Heart right ventricle (tissue), 16 donors: Measurements from ENCODE around the gene MYH11. TPM values are rescaled to one million over a fixed set of nuclear protein-coding genes. Genes with fewer than 3 reads are reported as not detected.

ENCODE experiments used
- ATAC-seq, 8 donors: fragments of 200-7000 bp; cut with Tn5 transposase; one replicate each; pipeline ENCODE4 v1.9.1; 2020; ENCODE audit warnings: mild to moderate bottlenecking in 8 of 8, moderate library complexity in 8 of 8, moderate number of reproducible peaks in 1 of 8
- DNase-seq, 2 donors: peaks; one replicate each; pipeline ENCODE4 v3.0.0-alpha.2; 2020
- H3K27ac ChIP-seq, 10 donors: fragments of 200-600 bp; sonication (generic) in 2 of 10; one replicate each; pipeline versions ENCODE4 v1.5.0 to v1.8.0; 2020 to 2022; ENCODE audit warnings: mild to moderate bottlenecking in 3 of 10
- H3K27me3 ChIP-seq, 7 donors: fragments of 200-600 bp; one replicate each; pipeline ENCODE4 v1.8.0; 2021 to 2022; ENCODE audit warnings: mild to moderate bottlenecking in 2 of 7
- H3K36me3 ChIP-seq, 9 donors: fragments of 200-600 bp; sonication (generic) in 1 of 9; one replicate each; pipeline versions ENCODE4 v1.5.0 to v1.8.0; 2020 to 2022; ENCODE audit warnings: mild to moderate bottlenecking in 2 of 9
- H3K4me1 ChIP-seq, 9 donors: fragments of 200-600 bp; sonication (generic) in 1 of 9; one replicate each; pipeline versions ENCODE4 v1.5.0 to v1.8.0; 2020 to 2022; ENCODE audit warnings: mild to moderate bottlenecking in 4 of 9
- H3K4me3 ChIP-seq, 10 donors: fragments of 200-600 bp; sonication (generic) in 2 of 10; one replicate each; pipeline versions ENCODE4 v1.5.0 to v1.8.0; 2020 to 2022; ENCODE audit warnings: mild to moderate bottlenecking in 7 of 10, moderate library complexity in 2 of 10
- H3K9me3 ChIP-seq, 11 donors: fragments of 200-600 bp in 10 of 11; sonication (generic) in 2 of 11; one replicate each; pipeline versions ENCODE4 v1.5.0 to v1.8.0; 2013 to 2022; ENCODE audit warnings: mild to moderate bottlenecking in 2 of 11, control low read depth in 1 of 11, moderate library complexity in 1 of 11
- WGBS, 2 donors: extraction: QIAGEN DNeasy Blood & Tissue Kit; methylation state at CpG; one replicate each; pipeline ENCODE4 v1.1.7; 2013; ENCODE audit warnings: inconsistent platforms in 1 of 2; 5-methylcytosine and 5-hydroxymethylcytosine counted together
- intact Hi-C, 10 donors: fragments of 100-400 bp; cut with DNase I; formaldehyde crosslinking; loops; one replicate each; pipeline versions ENCODE4 v1.11.1 to v1.14.2; 2022
- polyA plus RNA-seq, 2 donors: library from polyadenylated mRNA; stranded (reverse); fragments of 200-250 nt; gene quantifications; one replicate each; pipeline ENCODE4 v1.2.3, GENCODE V29; 2013
- total RNA-seq, 10 donors: library from RNA; stranded (reverse); fragmentation: NEBNext Ultra II Directional in 3 of 10; extraction: Animal tissue kit (Norgen Biotek cat#: 25700) in 3 of 10; gene quantifications; one replicate each; pipeline versions ENCODE4 v1.2.1 to v1.2.4, GENCODE V29; 2021 to 2023
- TF ChIP-seq, protein P1 (sequence below), 9 donors: fragments of 200-600 bp; sonication (generic) in 2 of 9; IDR thresholded peaks; one replicate each; pipeline versions ENCODE4 v1.5.0 to v1.8.0; 2021 to 2022; ENCODE audit warnings: antibody characterized with exemption in 9 of 9, mild to moderate bottlenecking in 5 of 9, moderate library complexity in 1 of 9
- donor health status: Arrhythmogenic right ventricular cardiomyopathy.
- donor health status: ischemic (EF 13 %, LVEDD 7.1; RV severe dilation, severe dysfunction).
- donor health status: healthy with polysubstance abuse.
- donor health status: DM: no; HTN: yes; CAD: no.
- donor health status: DM: no; HTN: no; CAD: no.
- donor health status: ischemic (EF 25% LVEDD 6.9; RV normal size, moderate dysfunction).
- donor health status: ischemic (EF 25% LVEDD 5.7; RV mildly dilated, moderate dysfunction).
- donor health status: healthy.
- donor health status: DM: yes; HTN: yes; CAD: no.
- donor health status: Ischemic cardiomyopathy.
- donor health status: ischemic (EF 35%, LVEDD 5.7; RV mildly dilated, moderate dysfunction).
- donor health status: nonischemic (EF 11% LVEDD 7.7; RV severe dilation, severe dysfunction).
- donor health status: DM: yes; HTN: yes; CAD: no.
- donor health status: PGD.
- donor health status: ischemic (EF 29% LVEDD 5.4; RV normal size, mild dysfunction).
- donor health status: nonischemic (EF 23%, LVEDD 6.1; RV moderate dilation, normal function).

Gene MYH11
- total and polyA plus RNA-seq, 12 donors, result 9.8 to 46.7 (median 23.5) TPM

DNA sequence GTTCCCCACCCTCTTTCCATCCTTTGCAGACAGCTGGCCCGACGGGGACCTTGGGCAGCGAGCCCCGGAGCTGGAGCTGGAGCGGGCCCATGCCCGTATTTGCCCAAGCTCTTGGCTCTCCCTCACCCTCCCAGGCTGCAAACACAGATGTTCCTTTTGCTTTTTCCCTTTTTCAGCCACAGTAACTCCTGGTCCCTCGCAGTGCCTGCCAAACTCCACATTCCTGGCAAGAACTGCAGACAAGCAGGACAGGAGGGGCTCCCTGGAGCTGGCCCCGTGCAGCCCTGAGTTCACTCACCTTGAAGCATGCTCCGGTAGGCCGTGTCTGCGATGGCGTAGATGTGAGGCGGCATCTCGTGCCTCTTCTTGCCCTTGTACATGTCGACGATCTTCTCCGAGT, 33.9 kb downstream of the MYH11 start:
- H3K27me3 ChIP-seq, result peaks cover 0 to 33% (median 0%) of the 10 kb centered on the region in 7 donors
- H3K4me3 ChIP-seq, result no peak overlapping the region
- no peaks in the 10 kb centered on the region for H3K9me3 ChIP-seq
- no peaks in the 10 kb centered on the region for H3K4me1 ChIP-seq
- H3K36me3 ChIP-seq, result no peaks in the 10 kb centered on the region
- TF ChIP-seq, protein P1, sequence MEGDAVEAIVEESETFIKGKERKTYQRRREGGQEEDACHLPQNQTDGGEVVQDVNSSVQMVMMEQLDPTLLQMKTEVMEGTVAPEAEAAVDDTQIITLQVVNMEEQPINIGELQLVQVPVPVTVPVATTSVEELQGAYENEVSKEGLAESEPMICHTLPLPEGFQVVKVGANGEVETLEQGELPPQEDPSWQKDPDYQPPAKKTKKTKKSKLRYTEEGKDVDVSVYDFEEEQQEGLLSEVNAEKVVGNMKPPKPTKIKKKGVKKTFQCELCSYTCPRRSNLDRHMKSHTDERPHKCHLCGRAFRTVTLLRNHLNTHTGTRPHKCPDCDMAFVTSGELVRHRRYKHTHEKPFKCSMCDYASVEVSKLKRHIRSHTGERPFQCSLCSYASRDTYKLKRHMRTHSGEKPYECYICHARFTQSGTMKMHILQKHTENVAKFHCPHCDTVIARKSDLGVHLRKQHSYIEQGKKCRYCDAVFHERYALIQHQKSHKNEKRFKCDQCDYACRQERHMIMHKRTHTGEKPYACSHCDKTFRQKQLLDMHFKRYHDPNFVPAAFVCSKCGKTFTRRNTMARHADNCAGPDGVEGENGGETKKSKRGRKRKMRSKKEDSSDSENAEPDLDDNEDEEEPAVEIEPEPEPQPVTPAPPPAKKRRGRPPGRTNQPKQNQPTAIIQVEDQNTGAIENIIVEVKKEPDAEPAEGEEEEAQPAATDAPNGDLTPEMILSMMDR (IDR thresholded peaks at IDR 0.05), result no peak
- intact Hi-C loops, result loop anchor here in 7 of 10 donors (2.0 to 10.0 kb wide), 5 partner anchors 46 to 58 kb away; no protein-coding TSS in a partner anchor
- ATAC-seq, result peak in 2 of 8 donors; percentile 24 to 28
- 73 to 77% methylated on average over 17 of the region's 17 CpGs for WGBS, 2 donors
- no peak for DNase-seq
- H3K27ac ChIP-seq, result no peak overlapping the region

DNA sequence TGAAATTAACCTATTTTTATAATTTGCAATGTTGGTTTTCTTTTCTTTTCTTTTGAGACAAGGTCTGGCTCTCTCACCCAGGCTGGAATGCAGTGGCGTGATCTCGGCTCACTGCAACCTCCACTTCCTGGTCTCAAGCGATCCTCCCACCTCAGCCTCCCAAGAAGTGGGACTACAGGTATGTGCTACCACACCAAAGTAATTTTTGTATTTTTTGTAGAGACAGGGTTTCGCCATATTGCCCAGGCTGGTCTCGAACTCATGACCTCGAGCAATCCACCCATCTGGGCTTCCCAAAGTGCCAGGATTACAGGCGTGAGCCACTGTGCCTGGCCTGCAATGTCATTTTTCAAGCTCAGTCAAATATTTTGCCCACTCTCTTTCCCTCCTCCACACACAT, 36.0 kb downstream of the MYH11 start:
- Histone ChIP-seq H3K27me3 (peaks cover 0 to 21% (median 0%) of the 10 kb centered on the region in 7 donors), H3K4me1 (no peaks in the 10 kb centered on the region)

DNA sequence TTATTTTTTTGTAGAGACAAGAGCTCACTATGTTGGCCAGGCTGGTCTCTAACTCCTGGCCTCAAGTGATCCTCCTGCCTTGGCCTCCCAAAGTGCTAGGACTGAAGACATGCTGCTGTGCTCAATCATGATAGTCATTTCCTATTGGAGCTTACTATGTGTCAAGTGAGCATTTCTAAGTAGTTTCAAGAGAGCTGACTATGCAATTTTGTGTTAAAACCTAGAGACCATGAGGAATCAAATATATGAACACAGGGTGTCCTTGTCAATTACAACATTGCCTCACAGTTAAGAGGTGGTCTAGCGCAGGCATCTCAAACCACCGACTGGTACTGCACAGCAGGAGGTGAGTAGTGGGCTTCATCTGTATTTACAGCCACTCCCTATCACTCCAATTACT, 37.8 kb downstream of the MYH11 start:
- WGBS, 2 donors, result 91 to 93% methylated on average over 2 of the region's 2 CpGs
- Histone ChIP-seq H3K27me3 (peaks cover 0 to 17% (median 0%) of the 10 kb centered on the region in 7 donors), H3K4me1 (no peaks in the 10 kb centered on the region), H3K9me3 (peaks cover 0 to 27% (median 12%) of the 10 kb centered on the region in 11 donors), H3K27ac (no peak overlapping the region), H3K4me3 (no peak overlapping the region), H3K36me3 (no peaks in the 10 kb centered on the region)
- intact Hi-C loops, result loop anchor here in 1 of 10 donors (5.0 kb wide), 1 partner anchor 42 kb away; no protein-coding TSS in a partner anchor
- no peak for DNase-seq
- no peak for ATAC-seq
- TF ChIP-seq, protein P1 (IDR thresholded peaks at IDR 0.05), result no peak

More for the DNA sequence above, 36.0 kb downstream of the MYH11 start:
- Histone ChIP-seq H3K4me3 (no peak overlapping the region), H3K9me3 (peaks cover 0 to 14% (median 8%) of the 10 kb centered on the region in 11 donors), H3K27ac (no peak overlapping the region), H3K36me3 (no peaks in the 10 kb centered on the region)
- TF ChIP-seq, protein P1 (IDR thresholded peaks at IDR 0.05), result no peak
- WGBS, 2 donors, result 86 to 92% methylated on average over 7 of the region's 7 CpGs
- intact Hi-C loops, result loop anchor here in 7 of 10 donors (2.0 to 10.0 kb wide), 5 partner anchors 44 to 56 kb away; no protein-coding TSS in a partner anchor
- DNase-seq (no peak), ATAC-seq (no peak)

DNA sequence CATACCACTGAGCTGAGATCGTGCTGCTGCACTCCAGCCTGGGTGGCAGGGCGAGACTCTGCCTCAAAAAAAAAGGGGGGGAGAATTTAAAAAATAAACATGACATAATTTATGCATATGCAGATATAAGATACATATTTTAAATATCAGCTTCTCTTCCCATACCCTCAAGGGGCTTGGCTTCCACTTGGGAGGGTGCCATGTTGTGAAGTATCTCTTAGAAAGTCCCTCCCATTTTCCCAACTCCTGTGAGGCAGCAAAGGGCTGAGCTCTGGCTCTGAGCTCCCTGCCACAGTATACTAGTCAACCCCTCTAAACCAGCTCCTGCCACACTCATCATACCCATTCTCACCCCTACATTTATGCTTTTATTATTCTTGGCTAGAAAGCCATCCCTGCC, 39.4 kb downstream of the MYH11 start:
- Histone ChIP-seq H3K27ac (no peak overlapping the region), H3K9me3 (peaks cover 0 to 27% (median 12%) of the 10 kb centered on the region in 11 donors)
- DNase-seq, result no peak

More for the DNA sequence above, 39.4 kb downstream of the MYH11 start:
- TF ChIP-seq, protein P1 (IDR thresholded peaks at IDR 0.05), result no peak
- 82 to 83% methylated on average over 2 of the region's 2 CpGs for WGBS, 2 donors
- Histone ChIP-seq H3K4me1 (peaks cover 0 to 6% (median 0%) of the 10 kb centered on the region in 9 donors), H3K27me3 (peaks cover 0 to 10% (median 0%) of the 10 kb centered on the region in 7 donors), H3K4me3 (no peak overlapping the region), H3K36me3 (no peaks in the 10 kb centered on the region)
- intact Hi-C loops, result loop anchor here in 1 of 10 donors (5.0 kb wide), 1 partner anchor 40 kb away; no protein-coding TSS in a partner anchor
- no peak for ATAC-seq
